GM21526 (cell line): Measurements from ENCODE around the gene CNDP1.

Experiments
- ATAC-seq: cut with Tn5 transposase; IDR thresholded peaks from one replicate; pipeline ENCODE4 v1.9.1; 2021; ENCODE audit warnings: moderate library complexity; ENCODE audit not compliant: unreplicated experiment, low FRiP score

Gene CNDP1

DNA sequence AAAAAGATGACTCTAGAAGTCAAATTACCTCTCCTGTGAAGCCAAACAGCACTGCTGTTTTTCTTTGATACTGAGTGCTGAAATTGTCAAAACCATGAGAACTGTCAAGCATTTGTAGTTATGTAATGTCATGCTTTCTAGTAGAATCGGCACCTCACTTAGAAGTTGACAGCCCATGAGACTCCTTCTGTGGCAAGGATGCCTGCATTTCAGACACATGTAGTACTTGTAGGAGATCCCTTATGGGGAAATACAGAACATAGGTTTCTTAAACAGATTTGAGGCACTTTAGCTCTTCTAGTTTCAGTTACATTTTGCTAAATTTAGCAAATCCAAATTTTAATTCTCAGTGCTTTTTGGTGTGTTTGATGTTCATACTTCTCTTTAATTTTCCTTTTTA lies 79.1 kb downstream of the CNDP1 start:
- ATAC-seq: peak; percentile 51

- no peak for ATAC-seq
Observed at GRCh38 chr18:74616494-74616893, 82.2 kb downstream of the CNDP1 start.

DNA sequence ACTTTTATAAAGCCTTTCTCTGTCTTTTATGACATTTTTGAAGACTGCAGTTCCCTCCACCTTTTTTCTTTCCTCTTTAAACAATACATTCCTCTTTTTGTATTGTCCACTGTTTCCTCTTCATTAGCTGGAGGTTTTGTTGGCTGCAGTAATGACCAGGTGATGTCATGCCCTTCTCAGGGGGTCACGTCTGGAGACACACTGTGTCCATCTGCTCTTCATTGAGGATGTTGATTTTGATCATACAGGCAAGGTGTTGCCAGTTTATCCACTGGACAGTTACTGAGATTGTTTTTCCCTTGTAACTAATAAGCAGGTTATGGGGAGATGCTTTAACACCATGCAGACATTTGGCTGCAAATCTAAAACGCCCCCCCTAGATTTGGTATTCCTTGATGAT lies 83.2 kb downstream of the CNDP1 start:
- no peak for ATAC-seq

DNA sequence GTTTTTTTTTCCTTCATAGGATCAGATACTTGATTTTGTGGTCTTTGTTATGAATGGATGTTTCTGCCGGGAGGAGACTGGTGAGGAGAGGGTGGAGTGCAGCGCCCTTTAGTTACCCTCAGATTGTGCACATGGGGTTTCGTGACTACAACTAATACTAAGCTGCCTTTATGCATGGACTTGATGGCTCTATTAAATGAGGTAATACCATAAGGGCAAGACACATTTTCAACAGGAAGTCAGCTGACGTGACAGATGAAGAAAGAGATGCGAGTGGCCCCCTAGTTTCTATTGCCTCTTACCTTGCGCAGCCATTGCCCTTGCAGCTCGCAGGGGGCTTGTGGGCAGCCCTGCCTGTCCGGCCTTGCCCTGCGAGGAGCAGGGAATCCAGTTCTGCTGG lies 87.8 kb downstream of the CNDP1 start:
- ATAC-seq: no peak

GRCh38 chr18:74623047-74623816 lies 88.9 kb downstream of the CNDP1 start:
- no peak for ATAC-seq

- ATAC-seq: no peak
Observed at GRCh38 chr18:74624466-74624865, 90.2 kb downstream of the CNDP1 start.

DNA sequence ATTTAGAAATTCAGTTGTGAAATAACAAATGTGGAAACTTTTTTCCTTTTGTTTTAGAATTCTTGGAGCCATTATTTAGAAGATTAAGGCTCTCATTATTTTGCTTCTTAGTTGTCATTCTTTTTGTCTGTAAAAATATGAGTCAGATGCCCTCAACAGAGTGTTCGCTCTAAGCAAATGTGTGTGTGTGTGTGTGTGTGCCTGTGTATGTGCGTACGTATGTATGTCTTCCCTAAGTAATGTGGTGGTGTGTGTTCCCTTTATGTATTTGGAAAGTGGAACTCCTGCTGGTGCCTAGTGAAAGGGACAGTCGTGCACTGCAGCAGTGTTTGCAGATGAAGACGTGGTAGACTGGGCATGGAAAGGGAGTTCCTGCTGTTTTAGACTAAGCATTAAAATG lies 90.9 kb downstream of the CNDP1 start:
- ATAC-seq: no peak

DNA sequence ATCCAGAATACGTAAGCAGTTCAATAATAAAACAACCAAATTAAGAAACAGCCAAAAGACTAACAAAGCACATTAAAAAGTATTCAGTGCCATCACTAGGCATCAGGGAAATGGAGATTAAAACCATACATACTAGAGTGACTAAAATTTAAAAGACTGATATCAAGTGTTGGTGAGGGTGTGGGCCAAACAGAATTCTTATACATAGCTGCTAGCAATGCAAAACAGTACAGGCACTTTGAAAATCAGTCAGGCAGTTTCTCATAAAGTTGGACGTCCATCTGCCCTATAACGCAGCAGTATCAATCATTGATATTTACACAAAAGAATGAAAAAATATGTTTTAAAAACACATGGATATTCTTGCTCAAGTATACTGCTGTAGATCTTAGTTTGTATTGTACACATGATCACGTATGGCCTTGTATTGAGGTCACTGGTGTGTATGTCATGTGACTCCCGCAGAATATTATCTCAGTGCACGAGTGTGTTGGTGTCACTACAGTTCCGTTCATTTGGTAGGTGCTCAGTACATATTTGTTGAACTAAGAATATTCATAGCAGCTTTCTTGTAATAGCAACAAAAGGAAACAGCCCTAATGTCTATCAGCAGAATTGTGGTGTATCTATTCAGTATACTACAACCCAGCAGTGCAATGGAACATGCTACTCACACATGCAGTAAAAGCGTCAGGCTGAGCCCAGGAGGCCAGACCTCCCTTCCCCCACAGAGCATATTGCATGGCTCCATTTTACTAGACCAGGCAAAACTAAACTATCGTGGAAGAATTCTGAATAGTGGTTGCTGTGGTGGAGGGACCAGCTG lies 92.0 kb downstream of the CNDP1 start:
- no peak for ATAC-seq

DNA sequence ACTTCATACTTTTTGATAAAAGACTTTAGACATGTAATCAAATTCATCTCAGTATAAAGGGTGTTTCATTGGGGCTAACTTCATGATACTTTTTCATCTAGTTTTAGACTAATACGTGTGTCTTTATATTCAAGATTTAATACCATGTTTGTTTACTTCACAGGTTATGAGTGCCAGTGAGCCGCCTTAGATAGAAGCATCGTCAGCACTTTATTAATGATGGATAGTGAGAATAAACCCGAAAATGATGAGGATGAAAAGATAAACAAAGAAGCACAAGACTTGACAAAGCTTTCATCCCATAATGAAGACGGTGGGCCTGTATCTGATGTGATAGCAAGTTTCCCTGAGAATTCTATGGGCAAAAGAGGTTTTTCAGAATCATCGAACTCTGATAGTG lies 96.5 kb downstream of the CNDP1 start:
- no peak for ATAC-seq

GRCh38 chr18:74631212-74631611 lies 96.9 kb downstream of the CNDP1 start:
- ATAC-seq: no peak

DNA sequence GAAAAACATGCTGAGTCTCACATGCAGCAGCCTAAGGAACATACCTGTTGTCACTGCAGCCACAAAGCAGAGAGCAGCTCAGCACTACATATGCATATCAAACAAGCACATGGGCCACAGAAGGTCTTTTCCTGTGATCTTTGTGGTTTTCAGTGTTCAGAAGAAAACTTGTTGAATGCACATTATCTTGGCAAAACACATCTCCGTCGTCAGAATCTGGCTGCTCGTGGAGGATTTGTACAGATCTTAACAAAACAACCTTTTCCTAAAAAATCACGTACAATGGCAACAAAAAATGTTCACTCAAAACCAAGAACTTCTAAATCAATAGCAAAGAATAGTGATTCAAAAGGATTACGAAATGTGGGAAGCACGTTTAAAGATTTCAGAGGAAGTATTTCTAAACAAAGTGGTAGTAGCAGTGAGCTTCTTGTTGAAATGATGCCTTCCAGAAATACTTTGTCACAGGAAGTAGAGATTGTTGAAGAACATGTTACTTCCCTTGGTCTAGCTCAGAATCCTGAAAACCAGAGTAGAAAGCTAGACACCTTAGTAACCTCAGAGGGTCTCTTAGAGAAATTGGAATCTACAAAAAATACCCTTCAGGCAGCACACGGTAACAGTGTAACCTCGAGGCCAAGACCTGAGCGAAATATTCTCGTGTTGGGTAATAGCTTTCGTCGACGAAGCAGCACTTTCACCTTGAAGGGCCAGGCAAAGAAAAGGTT lies 97.5 kb downstream of the CNDP1 start:
- ATAC-seq: no peak

DNA sequence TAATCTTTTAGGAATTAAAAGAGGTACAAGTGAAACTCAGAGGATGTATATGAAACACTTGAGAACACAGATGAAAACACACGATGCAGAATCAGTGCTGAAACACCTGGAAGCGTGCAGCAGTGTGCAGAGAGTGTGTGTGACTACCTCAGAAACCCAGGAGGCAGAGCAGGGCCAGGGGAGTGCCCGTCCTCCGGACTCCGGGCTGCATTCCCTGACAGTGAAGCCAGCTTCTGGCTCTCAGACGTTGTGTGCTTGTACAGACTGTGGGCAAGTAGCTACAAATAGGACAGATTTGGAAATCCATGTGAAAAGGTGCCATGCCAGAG lies 98.0 kb downstream of the CNDP1 start:
- no peak for ATAC-seq

DNA sequence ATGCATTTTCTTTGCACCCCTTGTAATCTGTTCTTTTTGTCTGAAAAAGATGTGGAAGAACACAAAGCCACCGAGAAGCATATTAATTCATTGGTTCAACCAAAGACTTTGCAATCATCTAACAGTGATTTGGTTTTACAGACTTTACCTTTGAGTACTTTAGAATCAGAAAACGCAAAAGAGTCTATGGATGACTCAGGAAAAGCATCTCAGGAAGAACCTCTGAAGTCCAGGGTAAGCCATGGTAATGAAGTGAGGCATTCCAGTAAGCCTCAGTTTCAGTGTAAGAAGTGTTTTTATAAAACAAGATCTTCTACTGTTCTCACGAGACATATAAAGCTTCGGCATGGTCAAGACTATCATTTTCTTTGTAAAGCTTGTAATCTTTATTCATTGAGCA lies 98.6 kb downstream of the CNDP1 start:
- no peak for ATAC-seq

DNA sequence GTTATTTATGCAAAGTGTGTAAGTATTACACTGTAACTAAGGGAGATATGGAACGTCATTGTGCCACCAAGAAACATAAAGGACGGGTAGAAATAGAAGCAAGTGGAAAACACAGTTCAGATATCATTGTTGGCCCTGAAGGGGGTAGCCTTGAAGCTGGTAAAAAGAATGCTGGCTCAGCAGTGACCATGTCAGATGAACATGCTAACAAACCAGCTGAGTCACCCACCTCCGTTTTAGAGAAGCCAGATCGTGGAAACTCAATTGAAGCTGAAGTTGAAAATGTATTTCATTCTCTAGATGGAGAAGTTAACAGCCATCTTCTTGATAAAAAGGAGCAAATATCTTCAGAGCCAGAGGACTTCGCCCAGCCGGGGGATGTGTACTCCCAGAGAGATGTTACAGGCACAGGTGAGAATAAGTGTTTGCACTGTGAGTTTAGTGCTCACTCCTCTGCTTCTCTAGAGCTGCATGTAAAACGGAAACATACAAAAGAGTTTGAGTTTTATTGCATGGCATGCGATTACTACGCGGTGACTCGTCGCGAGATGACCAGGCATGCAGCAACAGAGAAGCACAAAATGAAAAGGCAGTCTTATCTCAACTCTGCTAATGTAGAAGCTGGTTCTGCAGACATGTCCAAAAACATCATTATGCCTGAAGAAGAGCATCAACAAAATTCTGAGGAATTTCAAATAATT lies 99.5 kb downstream of the CNDP1 start:
- no peak for ATAC-seq

- ATAC-seq: no peak
Observed at GRCh38 chr18:74635224-74635975, 101.1 kb downstream of the CNDP1 start.
